MM.1S (cell line): ENCODE results near the gene ZNF107.

Experiments used
- CTCF ChIP-seq: fragments of 300-600 bp; sonication (generic); IDR thresholded peaks from 2 replicates; pipeline ENCODE4 v1.5.1; 2016; ENCODE audit warnings: antibody characterized with exemption, low read length, mixed read lengths
- EZH2 ChIP-seq: fragments of 300-600 bp; sonication (generic); optimal IDR thresholded peaks from 2 replicates; pipeline ENCODE3; 2017; ENCODE audit warnings: low read depth, mild to moderate bottlenecking, antibody characterized with exemption, low read length, mixed read lengths

GRCh38 chr7:64736575-64736974 lies 70.6 kb downstream of the ZNF107 start:
- no peak for TF ChIP-seq CTCF
- no peak for TF ChIP-seq EZH2
